HG03039 (cell line): Measurements from ENCODE around the gene CAPS.

Source experiments
- ATAC-seq: cut with Tn5 transposase; IDR thresholded peaks from one replicate; pipeline ENCODE4 v1.9.1; 2021; ENCODE audit warnings: mild to moderate bottlenecking, moderate library complexity; ENCODE audit not compliant: unreplicated experiment

Gene CAPS

GRCh38 chr19:5932609-5933262, 18.7 kb downstream of the CAPS start:
- ATAC-seq: no peak

GRCh38 chr19:5933391-5934068, 19.5 kb downstream of the CAPS start:
- ATAC-seq: no peak

- no peak for ATAC-seq
Observed at GRCh38 chr19:5934069-5934401, 20.0 kb downstream of the CAPS start.

GRCh38 chr19:5934774-5935472, 20.9 kb downstream of the CAPS start:
- no peak for ATAC-seq

- no peak for ATAC-seq
Observed at GRCh38 chr19:5935473-5936291, 21.6 kb downstream of the CAPS start.

DNA sequence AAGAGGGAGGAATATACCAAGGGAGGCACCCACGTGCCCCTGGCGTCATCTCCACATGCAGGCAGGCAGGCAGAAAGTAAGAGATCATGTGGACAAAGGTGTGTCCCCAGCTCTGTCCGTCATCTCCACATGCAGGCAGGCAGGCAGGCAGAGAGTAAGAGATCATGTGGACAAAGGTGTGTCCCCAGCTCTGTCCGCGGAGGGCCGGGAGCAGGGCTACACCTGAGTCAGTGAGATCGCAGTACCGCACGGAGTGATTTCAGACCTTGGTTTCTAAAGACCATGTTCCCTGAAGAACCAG, 22.2 kb downstream of the CAPS start:
- no peak for ATAC-seq

GRCh38 chr19:5937550-5937949, 23.5 kb downstream of the CAPS start:
- no peak for ATAC-seq

DNA sequence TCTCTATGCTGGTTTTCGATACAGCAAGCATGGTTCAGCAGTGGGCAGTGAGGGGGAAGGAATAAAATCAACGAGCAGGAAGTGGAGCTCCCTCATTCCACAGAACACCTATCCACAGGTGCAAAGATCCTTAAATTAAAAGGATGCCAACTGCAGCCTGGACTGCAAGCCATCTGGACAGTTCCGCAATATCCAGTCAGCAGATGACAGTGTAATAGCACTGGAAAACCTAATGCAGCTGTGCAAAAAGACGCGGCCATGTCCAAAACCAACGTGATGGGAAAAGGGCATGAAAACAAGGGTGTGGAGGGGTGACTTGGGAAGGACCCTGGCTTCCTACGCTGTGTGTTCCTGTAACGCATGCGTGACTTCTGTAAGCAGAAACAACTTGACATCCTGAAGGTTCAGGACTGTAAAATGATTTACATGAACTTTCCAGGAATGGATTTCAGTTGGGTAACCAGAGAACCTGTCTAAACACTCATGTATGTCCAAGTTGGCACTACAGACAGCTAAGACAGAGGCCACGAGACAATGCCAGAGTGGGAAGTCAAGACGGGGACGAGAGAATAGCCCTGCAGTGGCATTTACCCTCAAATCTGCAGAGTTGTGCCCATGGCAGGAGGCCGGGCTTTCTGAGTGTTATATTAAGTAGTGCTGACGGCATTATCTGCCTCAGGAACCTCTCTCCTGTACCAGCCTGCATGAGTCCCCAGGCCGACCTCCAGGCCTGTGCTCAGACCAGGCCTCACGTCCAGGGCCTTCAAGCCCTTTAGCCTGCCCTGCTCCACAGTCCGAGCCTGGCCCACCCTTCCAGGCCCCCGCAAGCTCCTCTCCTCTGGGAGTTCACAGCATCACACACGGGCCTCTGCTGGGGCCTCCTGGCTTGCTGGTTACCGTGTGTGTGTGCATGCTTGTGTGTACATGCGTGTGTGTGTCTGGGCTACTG, 26.5 kb downstream of the CAPS start:
- no peak for ATAC-seq

- no peak for ATAC-seq
Observed at GRCh38 chr19:5941673-5942072, 27.6 kb downstream of the CAPS start.

DNA sequence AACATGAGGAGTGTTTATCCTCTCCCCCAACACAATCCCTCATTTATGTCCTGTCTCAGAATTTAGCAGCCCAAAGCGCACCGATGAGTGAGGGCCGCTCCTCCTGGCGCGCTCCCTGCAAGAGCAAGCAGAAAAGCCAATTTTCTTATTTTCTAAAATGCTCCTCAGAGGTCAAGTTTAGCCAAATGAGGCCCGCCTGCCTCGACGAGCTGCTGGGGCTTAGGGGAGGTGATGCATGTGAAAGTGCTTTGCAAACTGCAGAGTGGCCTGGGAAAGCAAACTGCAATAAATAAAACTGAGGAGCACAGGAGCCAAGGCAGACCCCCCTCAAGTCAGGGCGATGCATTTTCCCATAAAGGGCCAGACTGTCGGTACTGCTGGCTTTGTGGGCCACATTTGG, 29.0 kb downstream of the CAPS start:
- no peak for ATAC-seq

DNA sequence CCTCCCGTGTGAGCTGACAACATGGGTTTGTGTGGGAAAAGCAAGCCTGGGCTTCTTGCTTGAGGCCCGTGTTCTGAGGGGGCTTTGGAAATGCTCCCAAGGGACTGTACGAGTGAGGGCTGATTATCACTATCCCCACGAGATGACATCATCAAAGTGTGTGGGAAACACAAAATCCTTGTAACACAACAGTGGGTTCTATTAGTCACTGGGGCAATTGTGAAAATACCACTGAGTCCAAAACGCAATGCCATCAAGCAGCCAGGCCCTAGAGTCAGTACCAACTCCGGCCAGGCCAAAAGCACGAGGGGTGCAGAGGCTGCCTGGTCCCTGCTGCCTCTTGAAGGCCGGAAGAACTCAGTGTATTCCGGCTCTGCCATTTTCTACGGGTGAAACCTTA, 29.6 kb downstream of the CAPS start:
- no peak for ATAC-seq

- ATAC-seq: no peak
Observed at GRCh38 chr19:5947435-5947834, 33.4 kb downstream of the CAPS start.

- no peak for ATAC-seq
Observed at GRCh38 chr19:5948752-5949564, 34.9 kb downstream of the CAPS start.

DNA sequence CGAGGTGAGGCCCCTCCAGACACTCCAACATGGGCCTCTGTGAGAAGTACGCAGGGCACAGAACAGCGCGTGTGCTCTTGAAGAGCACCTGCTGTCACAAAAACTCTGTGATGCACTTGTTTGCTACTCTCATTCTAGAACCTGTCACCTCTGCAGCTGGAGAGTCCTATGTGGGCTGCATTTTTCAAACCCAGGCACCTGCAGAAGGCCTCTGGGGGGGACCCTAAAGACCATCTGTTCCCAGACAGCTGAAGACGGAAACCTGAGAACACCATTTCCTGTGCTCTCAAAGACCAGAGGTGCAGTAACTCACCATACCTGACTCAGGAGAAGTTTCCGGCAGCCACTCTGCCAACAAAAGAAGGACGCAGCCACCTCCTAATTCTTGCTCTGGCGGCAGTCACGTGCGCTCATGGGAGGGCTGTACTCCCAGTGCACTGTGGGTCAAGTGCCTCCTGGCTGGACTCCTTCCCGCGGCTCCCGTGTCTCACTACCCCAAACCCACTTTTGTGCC, 35.8 kb downstream of the CAPS start:
- ATAC-seq: no peak

- ATAC-seq: no peak
Observed at GRCh38 chr19:5950741-5951140, 36.7 kb downstream of the CAPS start.

DNA sequence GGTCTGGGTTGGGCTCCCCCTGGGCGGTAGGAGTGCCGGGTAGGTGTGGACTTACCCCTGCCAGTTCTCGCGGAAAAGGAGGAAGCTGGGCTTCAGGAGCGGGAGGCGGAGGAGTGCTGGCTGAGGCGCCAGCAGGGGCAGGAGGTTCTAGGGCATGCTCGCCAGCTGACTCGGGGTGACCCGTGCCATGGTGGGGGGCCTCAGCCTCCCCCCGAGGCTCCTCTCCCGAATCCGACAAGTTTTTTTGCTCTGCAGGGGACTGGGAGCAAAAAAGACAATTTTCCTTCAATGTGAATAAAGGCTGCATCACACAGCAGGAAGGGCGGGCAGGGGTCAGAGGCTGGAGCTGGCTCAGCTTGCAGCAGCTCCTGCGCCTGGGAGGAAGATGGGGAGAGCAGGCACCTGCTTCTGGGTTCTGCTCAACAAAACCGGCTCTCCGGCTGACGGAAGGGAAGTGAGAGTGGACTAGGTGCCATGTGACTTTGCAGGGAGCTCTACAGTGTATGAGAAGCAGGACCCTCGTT, 37.3 kb downstream of the CAPS start:
- ATAC-seq: no peak

GRCh38 chr19:5952193-5953029, 38.4 kb downstream of the CAPS start:
- ATAC-seq: no peak

DNA sequence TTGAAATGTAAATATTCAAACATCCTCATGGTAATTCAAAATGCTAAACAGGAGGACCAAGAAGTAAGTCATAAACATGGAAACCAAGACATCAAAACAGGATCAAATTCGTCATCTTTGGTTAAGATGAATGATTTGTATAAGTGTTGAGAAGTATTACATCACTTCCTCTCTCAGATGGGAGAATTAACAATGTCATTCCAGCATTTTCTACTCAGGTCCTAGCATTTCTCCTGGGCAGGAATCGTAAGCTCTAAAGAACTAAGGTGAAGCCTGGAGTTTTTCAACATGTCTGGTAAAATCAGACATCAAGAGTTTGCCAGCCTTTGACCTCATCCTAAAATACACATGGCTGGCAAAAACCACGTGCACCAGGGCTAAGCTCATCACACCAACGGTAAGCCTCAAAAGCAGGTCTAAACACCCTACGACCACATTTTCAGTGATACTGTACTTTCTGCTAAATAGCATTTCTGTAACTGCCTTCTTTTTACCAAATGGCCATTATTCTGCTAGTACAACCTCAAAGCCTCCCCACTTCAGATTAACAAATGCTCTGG, 39.1 kb downstream of the CAPS start:
- no peak for ATAC-seq
